HL-60 (cell line): ENCODE data around the gene ZNF578.
"Not testable (repeated sequence)": the region's sequence is repeated elsewhere in the genome, so short reads cannot be mapped to it uniquely, and the experiment has no call there.

Experiments used
- DNase-seq, 2 experiments: peaks; one replicate each; pipeline ENCODE4 v3.0.0-alpha.2; 2010 to 2020; ENCODE audit warnings: low read depth in 1 of 2, low spot score in 1 of 2
- H3K27ac ChIP-seq: fragments of 250-450 bp; sonication (Bioruptor Pico); replicated peaks from 2 replicates; pipeline ENCODE4 v1.5.1; 2020; ENCODE audit warnings: mild to moderate bottlenecking, moderate library complexity
- H3K27me3 ChIP-seq: fragments of 250-450 bp; sonication (Bioruptor Pico); 2 replicates; pipeline ENCODE4 v1.5.1; 2021; ENCODE audit warnings: mild to moderate bottlenecking, moderate library complexity; ENCODE audit not compliant: insufficient read depth, poor library complexity, severe bottlenecking
- H3K4me3 ChIP-seq: replicated peaks from 2 replicates; pipeline ENCODE4 v1.5.1; 2011; ENCODE audit warnings: mild to moderate bottlenecking, control low read depth, low read length; ENCODE audit not compliant: insufficient read depth
- CTCF ChIP-seq: IDR thresholded peaks from one replicate; pipeline ENCODE4 v1.5.1; 2011; ENCODE audit warnings: low read length, control low read depth, inconsistent platforms; ENCODE audit not compliant: insufficient read depth
- GABPA ChIP-seq: IDR thresholded peaks from 2 replicates; pipeline ENCODE4 v1.6.1; 2012; ENCODE audit warnings: low read depth
- POLR2AphosphoS5 ChIP-seq: IDR thresholded peaks from 2 replicates; pipeline ENCODE4 v1.6.1; 2012; ENCODE audit warnings: low read depth
- SPI1 ChIP-seq: IDR thresholded peaks from 2 replicates; pipeline ENCODE4 v1.6.1; 2012; ENCODE audit warnings: low read depth, mild to moderate bottlenecking, borderline replicate concordance
- TF ChIP-seq, protein P1 (sequence below): IDR thresholded peaks from 2 replicates; pipeline ENCODE4 v1.6.1; 2012; ENCODE audit warnings: low read depth; ENCODE audit not compliant: insufficient replicate concordance

The ZNF578 gene

GRCh38 chr19:52473655-52474350, 20.4 kb downstream of the ZNF578 start:
- H3K27me3 ChIP-seq, result no peaks in the 10 kb centered on the region
- H3K27ac ChIP-seq, result no peak overlapping the region
- TF ChIP-seq, protein P1, sequence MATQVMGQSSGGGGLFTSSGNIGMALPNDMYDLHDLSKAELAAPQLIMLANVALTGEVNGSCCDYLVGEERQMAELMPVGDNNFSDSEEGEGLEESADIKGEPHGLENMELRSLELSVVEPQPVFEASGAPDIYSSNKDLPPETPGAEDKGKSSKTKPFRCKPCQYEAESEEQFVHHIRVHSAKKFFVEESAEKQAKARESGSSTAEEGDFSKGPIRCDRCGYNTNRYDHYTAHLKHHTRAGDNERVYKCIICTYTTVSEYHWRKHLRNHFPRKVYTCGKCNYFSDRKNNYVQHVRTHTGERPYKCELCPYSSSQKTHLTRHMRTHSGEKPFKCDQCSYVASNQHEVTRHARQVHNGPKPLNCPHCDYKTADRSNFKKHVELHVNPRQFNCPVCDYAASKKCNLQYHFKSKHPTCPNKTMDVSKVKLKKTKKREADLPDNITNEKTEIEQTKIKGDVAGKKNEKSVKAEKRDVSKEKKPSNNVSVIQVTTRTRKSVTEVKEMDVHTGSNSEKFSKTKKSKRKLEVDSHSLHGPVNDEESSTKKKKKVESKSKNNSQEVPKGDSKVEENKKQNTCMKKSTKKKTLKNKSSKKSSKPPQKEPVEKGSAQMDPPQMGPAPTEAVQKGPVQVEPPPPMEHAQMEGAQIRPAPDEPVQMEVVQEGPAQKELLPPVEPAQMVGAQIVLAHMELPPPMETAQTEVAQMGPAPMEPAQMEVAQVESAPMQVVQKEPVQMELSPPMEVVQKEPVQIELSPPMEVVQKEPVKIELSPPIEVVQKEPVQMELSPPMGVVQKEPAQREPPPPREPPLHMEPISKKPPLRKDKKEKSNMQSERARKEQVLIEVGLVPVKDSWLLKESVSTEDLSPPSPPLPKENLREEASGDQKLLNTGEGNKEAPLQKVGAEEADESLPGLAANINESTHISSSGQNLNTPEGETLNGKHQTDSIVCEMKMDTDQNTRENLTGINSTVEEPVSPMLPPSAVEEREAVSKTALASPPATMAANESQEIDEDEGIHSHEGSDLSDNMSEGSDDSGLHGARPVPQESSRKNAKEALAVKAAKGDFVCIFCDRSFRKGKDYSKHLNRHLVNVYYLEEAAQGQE, result no peak
- TF ChIP-seq CTCF (no peak), SPI1 (no peak), GABPA (no peak), POLR2AphosphoS5 (no peak)
- no peak for DNase-seq
- H3K4me3 ChIP-seq, result no peak overlapping the region

DNA sequence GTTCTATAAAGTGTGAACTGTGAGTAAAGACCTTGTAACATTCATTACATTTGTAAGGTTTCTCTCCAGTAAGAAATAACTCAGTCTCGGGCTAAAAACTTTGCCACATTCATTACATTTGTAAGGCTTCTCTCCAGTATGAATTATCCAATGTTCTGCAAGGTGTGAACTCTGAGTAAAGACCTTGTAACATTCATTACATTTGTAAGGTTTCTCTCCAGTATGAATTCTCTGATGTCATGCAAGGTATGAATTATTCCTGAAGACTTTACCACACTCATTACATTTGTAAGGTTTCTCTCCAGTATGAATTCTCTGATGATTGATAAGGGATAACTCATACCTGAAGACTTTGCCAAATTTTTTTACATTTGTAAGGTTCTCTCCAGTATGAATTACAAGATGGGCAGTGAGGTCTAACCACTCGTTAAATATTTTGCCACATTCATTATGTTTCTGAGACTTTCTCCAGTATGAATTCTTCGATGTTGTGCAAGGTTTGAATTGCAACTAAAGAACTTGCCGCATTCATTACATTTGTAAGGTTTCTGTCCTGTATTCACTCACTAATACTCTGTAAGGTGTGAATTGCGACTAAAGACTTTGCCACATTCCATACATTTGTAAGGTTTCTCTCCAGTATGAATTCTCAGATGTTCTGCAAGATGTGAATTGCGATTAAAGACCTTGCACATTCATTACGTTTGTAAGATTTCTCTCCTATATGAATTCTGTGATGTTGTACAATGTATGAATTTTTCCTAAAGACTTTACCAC, 21.2 kb downstream of the ZNF578 start:
- no peak for DNase-seq
- Histone ChIP-seq H3K27me3 (no peaks in the 10 kb centered on the region), H3K27ac (no peak overlapping the region), H3K4me3 (no peak overlapping the region)
- TF ChIP-seq CTCF (no peak), GABPA (no peak), POLR2AphosphoS5 (no peak), SPI1 (no peak)
- TF ChIP-seq, protein P1, result no peak

GRCh38 chr19:52484111-52484743, 30.9 kb downstream of the ZNF578 start:
- H3K4me3 ChIP-seq, DNase-seq, H3K27ac ChIP-seq, H3K27me3 ChIP-seq: not testable (repeated sequence)

- not testable (repeated sequence) for H3K27me3 ChIP-seq, DNase-seq, H3K27ac ChIP-seq, H3K4me3 ChIP-seq
Measured at GRCh38 chr19:52485064-52485463, 31.7 kb downstream of the ZNF578 start.

GRCh38 chr19:52485561-52486240, 32.3 kb downstream of the ZNF578 start:
- DNase-seq, H3K4me3 ChIP-seq, H3K27ac ChIP-seq, H3K27me3 ChIP-seq: not testable (repeated sequence)
